NT2/D1 (cell line): ENCODE results near the gene ODAD3.
"Not testable (repeated sequence)": the region's sequence is repeated elsewhere in the genome, so short reads cannot be mapped to it uniquely, and the experiment has no call there.

Source experiments
- DNase-seq: peaks from one replicate; pipeline ENCODE4 v3.0.0-alpha.2; 2011; ENCODE audit warnings: low read depth, low spot score
- H3K27me3 ChIP-seq: 2 replicates; pipeline ENCODE4 v1.6.0; 2011; ENCODE audit warnings: mild to moderate bottlenecking; ENCODE audit not compliant: insufficient read length, insufficient read depth
- H3K36me3 ChIP-seq: 2 replicates; pipeline ENCODE4 v1.6.1; 2011; ENCODE audit warnings: mild to moderate bottlenecking, low read length, mixed read lengths; ENCODE audit not compliant: insufficient read depth, insufficient read length
- H3K4me1 ChIP-seq: 2 replicates; pipeline ENCODE4 v1.5.1; 2011; ENCODE audit not compliant: insufficient read depth, insufficient read length
- H3K4me3 ChIP-seq: 2 replicates; pipeline ENCODE4 v1.5.1; 2011; ENCODE audit warnings: low read depth; ENCODE audit not compliant: insufficient read length
- H3K9ac ChIP-seq: 2 replicates; pipeline ENCODE4 v1.6.0; 2011; ENCODE audit warnings: low read depth; ENCODE audit not compliant: insufficient read length
- H3K9me3 ChIP-seq: 2 replicates; pipeline ENCODE4 v1.5.1; 2011; ENCODE audit warnings: mild to moderate bottlenecking, low read length; ENCODE audit not compliant: insufficient read depth
- SUZ12 ChIP-seq: IDR thresholded peaks from 2 replicates; pipeline ENCODE4 v1.6.1; 2011; ENCODE audit not compliant: insufficient read length, insufficient read depth; ENCODE audit errors: extremely low read depth
- YY1 ChIP-seq: IDR thresholded peaks from 2 replicates; pipeline ENCODE4 v1.6.1; 2011; ENCODE audit not compliant: insufficient read length, insufficient read depth
- ZNF274 ChIP-seq: IDR thresholded peaks from 2 replicates; pipeline ENCODE4 v1.6.1; 2011; ENCODE audit warnings: mild to moderate bottlenecking, low read depth, low read length

The ODAD3 gene

GRCh38 chr19:11445141-11445540, 10.2 kb upstream of the ODAD3 start:
- Histone ChIP-seq H3K36me3 (peaks cover 91% of the 10 kb centered on the region), H3K9me3 (no peaks in the 10 kb centered on the region), H3K27me3 (no peaks in the 10 kb centered on the region), H3K9ac (peak overlapping the region; percentile 21), H3K4me1 (peaks cover 13% of the 10 kb centered on the region), H3K4me3 (no peak overlapping the region)
- DNase-seq = no peak
- TF ChIP-seq YY1 = no peak
- no peak for TF ChIP-seq ZNF274

GRCh38 chr19:11444059-11444458, 9.1 kb upstream of the ODAD3 start:
- Histone ChIP-seq H3K27me3 (no peaks in the 10 kb centered on the region), H3K9me3 (no peaks in the 10 kb centered on the region), H3K4me1 (peaks cover 12% of the 10 kb centered on the region), H3K9ac (no peak overlapping the region), H3K36me3 (peaks cover 87% of the 10 kb centered on the region), H3K4me3 (no peak overlapping the region)
- no peak for TF ChIP-seq SUZ12
- TF ChIP-seq YY1 = no peak
- no peak for TF ChIP-seq ZNF274
- no peak for DNase-seq

- DNase-seq = no peak
- peaks cover 16% of the 10 kb centered on the region for H3K4me1 ChIP-seq
- no peak overlapping the region for H3K4me3 ChIP-seq
- H3K9ac ChIP-seq = peak overlapping the region; percentile 52
- H3K9me3 ChIP-seq = no peaks in the 10 kb centered on the region
- H3K27me3 ChIP-seq = no peaks in the 10 kb centered on the region
- H3K36me3 ChIP-seq = peaks cover 60% of the 10 kb centered on the region
- TF ChIP-seq SUZ12 = no peak
- TF ChIP-seq ZNF274 = no peak
- TF ChIP-seq YY1 = no peak
These were observed 3.0 kb upstream of the ODAD3 start for GRCh38 chr19:11437955-11438354.

GRCh38 chr19:11435833-11436313, 952 bp upstream of the ODAD3 start:
- Histone ChIP-seq H3K27me3 (no peaks in the 10 kb centered on the region), H3K4me3 (peak overlapping the region; percentile 88), H3K4me1 (peaks cover 10% of the 10 kb centered on the region), H3K36me3 (peaks cover 41% of the 10 kb centered on the region), H3K9ac (peak overlapping the region; percentile 97), H3K9me3 (no peaks in the 10 kb centered on the region)
- no peak for TF ChIP-seq YY1
- no peak for TF ChIP-seq SUZ12
- DNase-seq = no peak

GRCh38 chr19:11434703-11435056, 241 bp downstream of the ODAD3 start:
- Histone ChIP-seq H3K4me3 (peak overlapping the region; percentile 37), H3K27me3 (no peaks in the 10 kb centered on the region), H3K36me3 (peaks cover 30% of the 10 kb centered on the region), H3K9me3 (no peaks in the 10 kb centered on the region), H3K4me1 (peaks cover 10% of the 10 kb centered on the region), H3K9ac (peak overlapping the region; percentile 72)
- no peak for TF ChIP-seq YY1
- TF ChIP-seq ZNF274 = no peak
- TF ChIP-seq SUZ12 = no peak
- DNase-seq = no peak

GRCh38 chr19:11433526-11433925, 1.4 kb downstream of the ODAD3 start:
- not testable (repeated sequence) for H3K27me3 ChIP-seq, H3K4me3 ChIP-seq, H3K9ac ChIP-seq, H3K4me1 ChIP-seq, DNase-seq, H3K9me3 ChIP-seq
- peaks cover 23% of the 10 kb centered on the region for H3K36me3 ChIP-seq

GRCh38 chr19:11426656-11427055, 8.3 kb downstream of the ODAD3 start:
- Histone ChIP-seq H3K9me3 (peaks cover 6% of the 10 kb centered on the region; the same call in 1 of the 2 replicates), H3K27me3 (peaks cover 24% of the 10 kb centered on the region), H3K4me3 (no peak overlapping the region), H3K4me1 (peaks cover 19% of the 10 kb centered on the region), H3K9ac (no peak overlapping the region), H3K36me3 (no peaks in the 10 kb centered on the region)
- TF ChIP-seq ZNF274 (no peak), SUZ12 (no peak), YY1 (no peak)
- no peak for DNase-seq

- no peak overlapping the region for H3K4me3 ChIP-seq
- H3K9ac ChIP-seq = no peak overlapping the region
- H3K36me3 ChIP-seq = no peaks in the 10 kb centered on the region
- H3K4me1 ChIP-seq = peaks cover 19% of the 10 kb centered on the region
- peaks cover 32% of the 10 kb centered on the region for H3K27me3 ChIP-seq
- TF ChIP-seq YY1 (no peak), ZNF274 (no peak), SUZ12 (no peak)
- H3K9me3 ChIP-seq = peaks cover 6% of the 10 kb centered on the region; the same call in 1 of the 2 replicates
- no peak for DNase-seq
These were observed 9.0 kb downstream of the ODAD3 start for GRCh38 chr19:11425719-11426457.
